ENCODE data around the gene EHD4. TPM values are rescaled to one million over a fixed set of nuclear protein-coding genes. Genes with fewer than 3 reads are reported as not detected.

EHD4 gene
- total and polyA plus RNA-seq, 2 experiments from 2014 or later = 27.3 to 34.7 TPM

DNA sequence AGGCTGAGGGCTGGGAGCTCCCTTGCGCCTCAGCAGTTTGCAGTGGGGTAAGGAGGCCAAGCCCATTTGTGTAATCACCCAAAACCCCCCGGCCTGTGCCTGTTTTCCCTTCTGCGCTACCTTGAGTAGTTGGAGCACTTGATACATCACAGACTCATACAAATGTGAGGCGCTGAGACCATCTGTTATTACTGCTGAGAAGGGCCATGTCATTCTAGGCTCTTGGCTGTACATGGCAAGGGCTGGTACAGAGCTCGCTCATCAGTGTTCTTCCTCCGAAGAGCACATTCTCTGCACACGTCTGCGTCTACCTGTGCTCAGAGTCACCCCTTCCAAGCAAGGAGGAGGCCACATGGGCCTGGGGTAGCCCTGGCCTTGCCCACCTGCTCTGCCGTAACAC lies 124.4 kb downstream of the EHD4 start:
- DNase-seq (ENCODE audit: low spot score) = no peak
- Histone ChIP-seq H3K4me2 (no peak overlapping the region), H2AFZ (no peak overlapping the region), H3K4me3 (no peak overlapping the region), H3K79me2 (no peaks in the 10 kb centered on the region), H3K27ac (no peak overlapping the region), H3K27me3 (no peaks in the 10 kb centered on the region), H3K4me1 (ENCODE audit: insufficient read depth) (no peaks in the 10 kb centered on the region), H3K36me3 (replicated peaks; ENCODE audit: insufficient read depth, low read depth) (no peaks in the 10 kb centered on the region), H4K20me1 (ENCODE audit: insufficient read depth, poor library complexity, severe bottlenecking) (no peaks in the 10 kb centered on the region), H3K9me3 (ENCODE audit: low read depth) (no peaks in the 10 kb centered on the region), H3K9me2 (replicated peaks; ENCODE audit: insufficient read depth) (no peaks in the 10 kb centered on the region)
- TF ChIP-seq EZH2phosphoT487 (IDR thresholded peaks at IDR 0.05; ENCODE audit: low read depth, severe bottlenecking, unreplicated experiment) = no peak
- 94% methylated on average over 9 of the region's 9 CpGs for WGBS (ENCODE audit: low lambda C conversion rate, missing lambda C conversion rate)

DNA sequence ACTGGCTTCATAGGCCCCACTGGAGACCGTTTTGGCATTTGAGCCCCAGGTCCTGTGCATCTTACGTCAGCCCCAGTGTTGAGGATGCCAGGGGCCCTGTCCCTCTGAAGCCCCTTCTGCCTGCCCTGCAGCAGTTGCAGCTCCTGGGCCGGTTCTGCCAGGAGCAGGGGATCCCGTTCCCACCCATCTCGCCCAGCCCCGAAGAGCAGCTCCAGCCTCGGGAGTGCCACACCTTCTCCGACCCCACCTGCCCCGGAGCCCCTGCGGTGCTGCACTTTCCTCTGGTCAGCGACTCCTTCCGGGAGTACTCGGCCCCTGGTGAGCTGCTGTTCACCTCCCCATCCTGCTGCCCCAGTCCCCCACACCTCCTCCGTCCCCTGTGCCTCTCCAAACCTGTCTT lies 125.2 kb downstream of the EHD4 start:
- no peaks in the 10 kb centered on the region for H4K20me1 ChIP-seq (ENCODE audit: insufficient read depth, poor library complexity, severe bottlenecking)
- DNase-seq (ENCODE audit: low spot score) = no peak
- H3K27me3 ChIP-seq = no peaks in the 10 kb centered on the region
- H2AFZ ChIP-seq = no peak overlapping the region
- H3K36me3 ChIP-seq (replicated peaks; ENCODE audit: insufficient read depth, low read depth) = no peaks in the 10 kb centered on the region
- no peak for TF ChIP-seq EZH2phosphoT487 (IDR thresholded peaks at IDR 0.05; ENCODE audit: low read depth, severe bottlenecking, unreplicated experiment)
- TF ChIP-seq CTCF (IDR thresholded peaks at IDR 0.05; ENCODE audit: poor library complexity) = no peak
- TF ChIP-seq EZH2 (IDR thresholded peaks at IDR 0.05; ENCODE audit: borderline replicate concordance) = no peak
- H3K4me1 ChIP-seq (ENCODE audit: insufficient read depth) = no peaks in the 10 kb centered on the region
- no peak overlapping the region for H3K27ac ChIP-seq
- no peak overlapping the region for H3K4me3 ChIP-seq
- 88% methylated on average over 11 of the region's 14 CpGs for WGBS (ENCODE audit: low lambda C conversion rate, missing lambda C conversion rate)
- no peak overlapping the region for H3K4me2 ChIP-seq
- H3K79me2 ChIP-seq = no peaks in the 10 kb centered on the region
- no peaks in the 10 kb centered on the region for H3K9me3 ChIP-seq (ENCODE audit: low read depth)
- no peaks in the 10 kb centered on the region for H3K9me2 ChIP-seq (replicated peaks; ENCODE audit: insufficient read depth)

Small RNA genes within 50 kb of the gene (microRNA-seq; reads per million reads assigned to microRNA genes)
- gene MIR4310 = not detected

Small RNA genes within 50 kb of the gene (small RNA-seq; reads per million reads assigned to genes)
- gene MIR4310 (not detected), gene RNA5SP393 (not detected)

Other genes with a start within 250 kb of the EHD4 start
- 19.9 and 24.5 TPM in 2 replicates for gene MAPKBP1, start 198.1 kb downstream of the EHD4 start, total RNA-seq
- gene MAPKBP1, start 198.1 kb downstream of the EHD4 start, polyA plus RNA-seq = 18.6 and 19.9 TPM in 2 replicates
- gene JMJD7, start 144.5 kb downstream of the EHD4 start, total RNA-seq = 14.1 and 14.4 TPM in 2 replicates
- 9.2 and 9.9 TPM in 2 replicates for gene JMJD7, start 144.5 kb downstream of the EHD4 start, polyA plus RNA-seq
- 2.3 and 2.7 TPM in 2 replicates for gene PLA2G4B, start 133.7 kb downstream of the EHD4 start, total RNA-seq
- gene PLA2G4B, start 133.7 kb downstream of the EHD4 start, polyA plus RNA-seq = 19.2 and 19.6 TPM in 2 replicates
- gene SPTBN5, start 78.5 kb downstream of the EHD4 start, total RNA-seq = 1.7 and 2.0 TPM in 2 replicates
- gene SPTBN5, start 78.5 kb downstream of the EHD4 start, polyA plus RNA-seq = 1.9 and 2.6 TPM in 2 replicates
- 0.07 and 0.20 TPM in 2 replicates for gene PLA2G4E, start 48.5 kb upstream of the EHD4 start, total RNA-seq
- 0.54 TPM in 1 of 2 replicates, not detected in the other for gene PLA2G4E, start 48.5 kb upstream of the EHD4 start, polyA plus RNA-seq
- 0.04 and 0.17 TPM in 2 replicates for gene PLA2G4D, start 122.0 kb upstream of the EHD4 start, total RNA-seq
- gene PLA2G4D, start 122.0 kb upstream of the EHD4 start, polyA plus RNA-seq = 0.21 TPM in 1 of 2 replicates, not detected in the other
- gene PLA2G4F, start 184.1 kb upstream of the EHD4 start, total RNA-seq = 0.96 and 1.1 TPM in 2 replicates
- 2.2 and 3.8 TPM in 2 replicates for gene PLA2G4F, start 184.1 kb upstream of the EHD4 start, polyA plus RNA-seq
- gene VPS39, start 235.7 kb upstream of the EHD4 start, total RNA-seq = 43.9 and 48.0 TPM in 2 replicates
- gene VPS39, start 235.7 kb upstream of the EHD4 start, polyA plus RNA-seq = 28.8 and 33.8 TPM in 2 replicates

All from hepatocyte (in vitro differentiated cells).